ENCODE results near the gene MYRFL.

Gene MYRFL

GRCh38 chr12:69816082-69816481 lies 8.9 kb upstream of the MYRFL start:
- no peak overlapping the region for H3K4me3 ChIP-seq (ENCODE audit: low read depth, low read length)
- in situ Hi-C loops (cut with HindIII; ENCODE audit: low sequenced_read_pairs) = no loop called here
- DNase-seq (ENCODE audit: low read depth) = no peak
- TF ChIP-seq, protein P1, sequence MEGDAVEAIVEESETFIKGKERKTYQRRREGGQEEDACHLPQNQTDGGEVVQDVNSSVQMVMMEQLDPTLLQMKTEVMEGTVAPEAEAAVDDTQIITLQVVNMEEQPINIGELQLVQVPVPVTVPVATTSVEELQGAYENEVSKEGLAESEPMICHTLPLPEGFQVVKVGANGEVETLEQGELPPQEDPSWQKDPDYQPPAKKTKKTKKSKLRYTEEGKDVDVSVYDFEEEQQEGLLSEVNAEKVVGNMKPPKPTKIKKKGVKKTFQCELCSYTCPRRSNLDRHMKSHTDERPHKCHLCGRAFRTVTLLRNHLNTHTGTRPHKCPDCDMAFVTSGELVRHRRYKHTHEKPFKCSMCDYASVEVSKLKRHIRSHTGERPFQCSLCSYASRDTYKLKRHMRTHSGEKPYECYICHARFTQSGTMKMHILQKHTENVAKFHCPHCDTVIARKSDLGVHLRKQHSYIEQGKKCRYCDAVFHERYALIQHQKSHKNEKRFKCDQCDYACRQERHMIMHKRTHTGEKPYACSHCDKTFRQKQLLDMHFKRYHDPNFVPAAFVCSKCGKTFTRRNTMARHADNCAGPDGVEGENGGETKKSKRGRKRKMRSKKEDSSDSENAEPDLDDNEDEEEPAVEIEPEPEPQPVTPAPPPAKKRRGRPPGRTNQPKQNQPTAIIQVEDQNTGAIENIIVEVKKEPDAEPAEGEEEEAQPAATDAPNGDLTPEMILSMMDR (IDR thresholded peaks at IDR 0.05; ENCODE audit: low read depth, low read length, missing control alignments) = no peak

DNA sequence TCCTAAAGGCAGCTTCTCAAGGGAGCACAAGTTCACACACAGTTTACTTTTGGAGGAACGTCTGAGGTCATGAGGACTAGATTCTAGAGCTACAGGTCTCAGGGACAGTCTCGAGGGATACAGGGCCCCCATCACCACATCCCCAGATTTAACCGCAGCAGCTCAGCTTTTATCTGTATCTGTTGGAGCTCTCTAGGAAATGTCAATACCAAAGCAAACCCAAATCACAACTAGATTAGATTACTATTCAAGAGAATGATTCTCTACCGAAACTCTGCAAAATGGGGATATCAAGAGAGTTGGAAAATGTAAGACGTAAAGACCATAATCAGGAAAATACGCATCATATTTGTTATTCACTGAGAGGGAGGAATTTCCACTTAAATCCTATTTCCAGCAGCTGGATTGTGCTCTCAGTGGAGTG lies 4.0 kb upstream of the MYRFL start:
- in situ Hi-C loops (cut with HindIII; ENCODE audit: low sequenced_read_pairs) = no loop called here
- DNase-seq (ENCODE audit: low read depth) = no peak
- TF ChIP-seq, protein P1 (IDR thresholded peaks at IDR 0.05; ENCODE audit: low read depth, low read length, missing control alignments) = no peak
- H3K4me3 ChIP-seq (ENCODE audit: low read depth, low read length) = no peak overlapping the region

DNA sequence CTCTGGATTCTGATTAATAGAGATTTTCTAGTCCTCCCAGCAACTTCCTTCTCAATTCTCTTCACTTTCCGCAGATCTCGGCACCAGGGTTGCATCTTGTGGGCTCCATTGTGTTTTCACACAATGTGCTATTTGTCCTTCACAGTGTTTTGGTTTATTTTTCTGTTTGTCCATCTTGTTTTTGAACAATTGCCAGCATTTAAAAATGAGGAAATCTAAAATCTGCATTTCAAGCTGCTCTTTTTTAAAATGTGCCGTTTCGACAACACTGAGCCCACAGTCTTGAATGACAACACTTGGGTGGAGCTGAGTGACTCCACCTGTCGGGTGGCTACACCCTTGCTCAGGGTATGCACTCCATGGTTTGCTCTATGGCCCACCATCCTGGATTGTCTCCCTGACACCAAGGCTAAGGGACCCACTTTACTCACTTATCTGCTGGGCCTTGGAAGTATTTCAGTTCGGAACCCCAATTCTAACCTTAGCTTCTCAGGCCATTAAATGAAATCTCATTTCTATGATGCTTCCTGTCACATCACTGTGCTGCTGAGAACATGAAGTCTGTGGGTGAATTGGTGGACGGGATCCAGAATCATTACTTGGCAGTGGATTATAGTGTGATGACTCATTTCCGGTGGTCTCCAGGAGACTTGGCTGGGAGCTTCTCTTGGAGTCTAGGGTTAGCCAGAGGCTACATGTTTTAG lies 3.4 kb upstream of the MYRFL start:
- TF ChIP-seq, protein P1 (IDR thresholded peaks at IDR 0.05; ENCODE audit: low read depth, low read length, missing control alignments) = no peak
- DNase-seq (ENCODE audit: low read depth) = peak; percentile 94
- no peak overlapping the region for H3K4me3 ChIP-seq (ENCODE audit: low read depth, low read length)
- in situ Hi-C loops (cut with HindIII; ENCODE audit: low sequenced_read_pairs) = no loop called here

- in situ Hi-C loops (cut with HindIII; ENCODE audit: low sequenced_read_pairs) = no loop called here
- DNase-seq (ENCODE audit: low read depth) = peak; percentile 1
- H3K4me3 ChIP-seq (ENCODE audit: low read depth, low read length) = no peak overlapping the region
- TF ChIP-seq, protein P1 (IDR thresholded peaks at IDR 0.05; ENCODE audit: low read depth, low read length, missing control alignments) = no peak
Measured at GRCh38 chr12:69822201-69822860, 2.7 kb upstream of the MYRFL start.

- in situ Hi-C loops (cut with HindIII; ENCODE audit: low sequenced_read_pairs) = no loop called here
- no peak for DNase-seq (ENCODE audit: low read depth)
- no peak overlapping the region for H3K4me3 ChIP-seq (ENCODE audit: low read depth, low read length)
- TF ChIP-seq, protein P1 (IDR thresholded peaks at IDR 0.05; ENCODE audit: low read depth, low read length, missing control alignments) = no peak
Measured at GRCh38 chr12:69824028-69824427, 999 bp upstream of the MYRFL start.

GRCh38 chr12:69828897-69829296 lies 3.9 kb downstream of the MYRFL start:
- in situ Hi-C loops (cut with HindIII; ENCODE audit: low sequenced_read_pairs) = no loop called here
- TF ChIP-seq, protein P1 (IDR thresholded peaks at IDR 0.05; ENCODE audit: low read depth, low read length, missing control alignments) = no peak
- no peak for DNase-seq (ENCODE audit: low read depth)
- H3K4me3 ChIP-seq (ENCODE audit: low read depth, low read length) = no peak overlapping the region

Measured in astrocyte of the cerebellum (primary cell).